HL-60 (cell line): ENCODE data around the gene SNRPA1.

Source experiments
- DNase-seq, 2 experiments: peaks; one replicate each; pipeline ENCODE4 v3.0.0-alpha.2; 2010 to 2020; ENCODE audit warnings: low read depth in 1 of 2, low spot score in 1 of 2
- H3K27ac ChIP-seq: fragments of 250-450 bp; sonication (Bioruptor Pico); replicated peaks from 2 replicates; pipeline ENCODE4 v1.5.1; 2020; ENCODE audit warnings: mild to moderate bottlenecking, moderate library complexity
- H3K27me3 ChIP-seq: fragments of 250-450 bp; sonication (Bioruptor Pico); 2 replicates; pipeline ENCODE4 v1.5.1; 2021; ENCODE audit warnings: mild to moderate bottlenecking, moderate library complexity; ENCODE audit not compliant: insufficient read depth, poor library complexity, severe bottlenecking
- H3K4me3 ChIP-seq: replicated peaks from 2 replicates; pipeline ENCODE4 v1.5.1; 2011; ENCODE audit warnings: mild to moderate bottlenecking, control low read depth, low read length; ENCODE audit not compliant: insufficient read depth
- CTCF ChIP-seq: IDR thresholded peaks from one replicate; pipeline ENCODE4 v1.5.1; 2011; ENCODE audit warnings: low read length, control low read depth, inconsistent platforms; ENCODE audit not compliant: insufficient read depth
- GABPA ChIP-seq: IDR thresholded peaks from 2 replicates; pipeline ENCODE4 v1.6.1; 2012; ENCODE audit warnings: low read depth
- POLR2AphosphoS5 ChIP-seq: IDR thresholded peaks from 2 replicates; pipeline ENCODE4 v1.6.1; 2012; ENCODE audit warnings: low read depth
- REST ChIP-seq: IDR thresholded peaks from 2 replicates; pipeline ENCODE4 v1.6.1; 2012; ENCODE audit warnings: low read depth; ENCODE audit not compliant: insufficient replicate concordance
- SPI1 ChIP-seq: IDR thresholded peaks from 2 replicates; pipeline ENCODE4 v1.6.1; 2012; ENCODE audit warnings: low read depth, mild to moderate bottlenecking, borderline replicate concordance

The SNRPA1 gene

GRCh38 chr15:101276501-101277037, 18.5 kb downstream of the SNRPA1 start:
- DNase-seq: peak in 1 of 2 experiments; percentile 46
- TF ChIP-seq POLR2AphosphoS5 (no peak), SPI1 (no peak), REST (no peak)
- peak overlapping the region; percentile 76 for H3K27ac ChIP-seq
- H3K27me3 ChIP-seq: no peaks in the 10 kb centered on the region
- H3K4me3 ChIP-seq: peak overlapping the region; percentile 90

GRCh38 chr15:101275018-101275417, 20.0 kb downstream of the SNRPA1 start:
- no peak for TF ChIP-seq POLR2AphosphoS5
- TF ChIP-seq CTCF: no peak
- no peak for TF ChIP-seq REST
- TF ChIP-seq SPI1: no peak
- no peak for TF ChIP-seq GABPA
- no peaks in the 10 kb centered on the region for H3K27me3 ChIP-seq
- DNase-seq: no peak
- no peak overlapping the region for H3K4me3 ChIP-seq
- H3K27ac ChIP-seq: no peak overlapping the region

DNA sequence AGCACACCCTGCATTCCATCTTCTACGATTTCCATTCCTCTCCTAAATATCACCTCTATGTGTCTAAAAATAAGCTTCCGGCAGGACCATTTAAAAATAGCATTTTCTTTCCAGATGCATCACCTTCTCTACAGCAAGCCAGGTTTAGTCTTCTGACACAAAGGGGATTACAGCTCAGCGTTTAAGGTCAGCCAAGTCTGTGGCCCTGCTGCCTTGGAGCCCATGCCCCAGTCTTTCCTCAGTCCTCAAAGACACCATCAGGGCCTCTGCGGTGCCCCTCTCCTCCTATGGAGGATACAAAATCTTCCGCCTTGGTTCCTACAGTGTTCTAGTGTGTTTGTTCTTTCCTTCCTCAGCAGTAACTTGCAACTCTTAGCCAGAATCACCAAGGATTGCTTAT, 21.5 kb downstream of the SNRPA1 start:
- DNase-seq: no peak
- TF ChIP-seq REST (no peak), GABPA (no peak), CTCF (no peak), SPI1 (no peak), POLR2AphosphoS5 (no peak)
- H3K27ac ChIP-seq: no peak overlapping the region

More for the DNA sequence above, 21.5 kb downstream of the SNRPA1 start:
- Histone ChIP-seq H3K4me3 (no peak overlapping the region), H3K27me3 (no peaks in the 10 kb centered on the region)
